Right lobe of liver (tissue), 4 donors: Measurements from ENCODE around the gene SIX2.

Experiments used
- POLR2A ChIP-seq: fragments of 450-650 bp; IDR thresholded peaks from one replicate; pipeline ENCODE4 v1.6.1; 2017; ENCODE audit warnings: antibody characterized with exemption, mild to moderate bottlenecking
- TF ChIP-seq, protein P1 (sequence below), 4 donors: fragments of 200-600 bp in 3 of 4; fragments of 450-650 bp in 1 of 4; IDR thresholded peaks; one replicate each; pipeline versions ENCODE4 v1.5.1 to v1.8.0; 2016 to 2022; ENCODE audit warnings: antibody characterized with exemption in 4 of 4, mild to moderate bottlenecking in 2 of 4
- donor health status: DM: no; HTN: no; CAD: no.
- donor health status: DM: no; HTN: no; CAD: no.
- donor health status: DM: no; HTN: yes; CAD: no.

DNA sequence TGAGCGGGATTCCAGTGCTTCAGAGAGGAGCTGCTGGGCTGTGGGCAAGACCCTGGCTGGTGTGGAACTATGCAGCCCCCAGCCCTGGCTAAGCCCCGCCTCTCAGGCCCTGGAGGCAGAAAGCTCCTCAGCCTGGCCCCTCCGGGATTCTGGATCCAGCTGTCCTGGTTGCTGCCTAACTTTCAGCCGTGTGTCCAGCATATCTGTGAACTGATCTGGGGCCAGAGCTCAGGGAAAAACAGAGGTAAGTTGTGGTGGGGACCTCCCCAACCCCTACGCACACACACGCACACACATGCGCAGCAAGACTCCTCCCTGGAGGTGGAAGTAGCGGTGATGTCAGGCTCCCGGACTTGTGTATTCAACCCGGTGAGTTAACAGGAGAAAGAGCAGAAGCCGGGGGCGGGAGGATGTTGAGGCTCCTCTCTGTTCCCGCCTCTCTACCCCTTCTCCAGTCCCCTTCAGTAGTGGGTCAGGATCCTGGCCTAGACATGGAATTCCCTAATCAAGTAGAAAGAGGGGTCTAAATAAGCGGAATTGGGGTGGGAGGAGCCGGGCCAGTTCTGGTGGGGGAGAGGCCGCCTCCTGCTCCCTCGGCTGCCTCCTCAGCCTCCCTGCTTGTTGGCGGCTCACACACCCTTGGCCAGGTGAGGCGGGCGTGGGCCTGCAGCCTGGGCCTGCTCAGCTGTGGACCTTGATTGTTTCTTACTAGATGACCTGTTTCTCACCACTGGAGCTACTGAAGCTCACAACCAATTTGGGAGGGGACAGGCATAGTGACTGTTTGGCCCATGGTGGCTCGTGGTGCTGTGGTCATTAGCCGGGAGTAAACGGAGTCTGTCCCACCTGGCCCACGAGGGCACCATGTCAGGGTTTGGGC lies 33.4 kb downstream of the SIX2 start:
- no peak for TF ChIP-seq POLR2A
- TF ChIP-seq, protein P1, sequence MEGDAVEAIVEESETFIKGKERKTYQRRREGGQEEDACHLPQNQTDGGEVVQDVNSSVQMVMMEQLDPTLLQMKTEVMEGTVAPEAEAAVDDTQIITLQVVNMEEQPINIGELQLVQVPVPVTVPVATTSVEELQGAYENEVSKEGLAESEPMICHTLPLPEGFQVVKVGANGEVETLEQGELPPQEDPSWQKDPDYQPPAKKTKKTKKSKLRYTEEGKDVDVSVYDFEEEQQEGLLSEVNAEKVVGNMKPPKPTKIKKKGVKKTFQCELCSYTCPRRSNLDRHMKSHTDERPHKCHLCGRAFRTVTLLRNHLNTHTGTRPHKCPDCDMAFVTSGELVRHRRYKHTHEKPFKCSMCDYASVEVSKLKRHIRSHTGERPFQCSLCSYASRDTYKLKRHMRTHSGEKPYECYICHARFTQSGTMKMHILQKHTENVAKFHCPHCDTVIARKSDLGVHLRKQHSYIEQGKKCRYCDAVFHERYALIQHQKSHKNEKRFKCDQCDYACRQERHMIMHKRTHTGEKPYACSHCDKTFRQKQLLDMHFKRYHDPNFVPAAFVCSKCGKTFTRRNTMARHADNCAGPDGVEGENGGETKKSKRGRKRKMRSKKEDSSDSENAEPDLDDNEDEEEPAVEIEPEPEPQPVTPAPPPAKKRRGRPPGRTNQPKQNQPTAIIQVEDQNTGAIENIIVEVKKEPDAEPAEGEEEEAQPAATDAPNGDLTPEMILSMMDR (IDR thresholded peaks at IDR 0.05), result no peak
